Stomach (tissue), 9 donors: ENCODE measurements around the gene PBX3. TPM values are rescaled to one million over a fixed set of nuclear protein-coding genes. Genes with fewer than 3 reads are reported as not detected.

Source experiments
- DNase-seq, 2 donors: peaks; one replicate each; pipeline versions ENCODE4 v3.0.0 to v3.0.0-alpha.2; 2013 to 2019
- H3K27ac ChIP-seq, 5 donors: fragments of 200-600 bp in 4 of 5; sonication (generic) in 4 of 5; one replicate each; pipeline ENCODE4 v1.5.1; 2013 to 2019; ENCODE audit warnings: mild to moderate bottlenecking in 1 of 5, moderate library complexity in 1 of 5
- H3K27me3 ChIP-seq, 3 donors: fragments of 200-600 bp; sonication (generic); one replicate each; pipeline ENCODE4 v1.5.1; 2017 to 2019; ENCODE audit warnings: mixed run types in 1 of 3
- H3K36me3 ChIP-seq, 4 donors: fragments of 200-600 bp; sonication (generic); 1 replicate in 3 of 4; 2 replicates in 1 of 4; pipeline ENCODE4 v1.5.1; 2016 to 2019
- H3K4me1 ChIP-seq, 4 donors: fragments of 200-600 bp; sonication (generic); one replicate each; pipeline ENCODE4 v1.5.1; 2016 to 2019
- H3K4me3 ChIP-seq, 4 donors: fragments of 200-600 bp; sonication (generic) in 3 of 4; one replicate each; pipeline ENCODE4 v1.5.1; 2016 to 2019; ENCODE audit warnings: mild to moderate bottlenecking in 1 of 4
- H3K9me3 ChIP-seq, 4 donors: fragments of 200-600 bp; sonication (generic); one replicate each; pipeline ENCODE4 v1.5.1; 2016 to 2019
- CTCF ChIP-seq, 7 experiments: fragments of 450-650 bp in 4 of 7; fragments of 200-600 bp in 3 of 7; sonication (generic) in 3 of 7; IDR thresholded peaks; one replicate each; pipeline ENCODE4 v1.5.1; 2016 to 2019; ENCODE audit warnings: antibody characterized with exemption in 7 of 7, control low read depth in 2 of 7, mild to moderate bottlenecking in 1 of 7
- EP300 ChIP-seq: sonication (generic); formaldehyde crosslinking; IDR thresholded peaks from one replicate; pipeline ENCODE4 v1.6.1; 2017; ENCODE audit warnings: antibody characterized with exemption
- POLR2A ChIP-seq, 4 donors: fragments of 450-650 bp; IDR thresholded peaks; one replicate each; pipeline ENCODE4 v1.6.1; 2016; ENCODE audit warnings: antibody characterized with exemption in 4 of 4, control low read depth in 2 of 4, mild to moderate bottlenecking in 1 of 4, moderate library complexity in 1 of 4
- POLR2AphosphoS5 ChIP-seq, 3 donors: sonication (generic); formaldehyde crosslinking; IDR thresholded peaks; one replicate each; pipeline ENCODE4 v1.6.1; 2016; ENCODE audit warnings: antibody characterized with exemption in 3 of 3
- WGBS, 5 donors: extraction: QIAGEN DNeasy Blood & Tissue Kit in 3 of 5; methylation state at CpG; one replicate each; pipeline versions ENCODE4 v1.1.5 to v1.1.7; 2013 to 2018; 5-methylcytosine and 5-hydroxymethylcytosine counted together
- intact Hi-C: fragments of 100-400 bp; cut with DNase I; formaldehyde crosslinking; loops from one replicate; pipeline ENCODE4 v1.15.1; 2023; ENCODE audit warnings: low total_unique reads
- polyA plus RNA-seq, 3 donors: library from polyadenylated mRNA; stranded (reverse); fragments of 200-250 nt; gene quantifications; one replicate each; pipeline ENCODE4 v1.2.3, GENCODE V29; 2013
- total RNA-seq, 5 donors: library from RNA; depleted of rRNA; stranded (reverse); fragments of >200 nt; gene quantifications; one replicate each; pipeline versions ENCODE4 v1.1.0 to v1.2.3, GENCODE V29; 2014 to 2016
- donor health status: healthy with polysubstance abuse.
- donor health status: Bipolar disorder and iron deficiency.
- donor health status: healthy.

The PBX3 gene
- total and polyA plus RNA-seq, 8 donors = 9.3 to 59.1 (median 16.2) TPM

DNA sequence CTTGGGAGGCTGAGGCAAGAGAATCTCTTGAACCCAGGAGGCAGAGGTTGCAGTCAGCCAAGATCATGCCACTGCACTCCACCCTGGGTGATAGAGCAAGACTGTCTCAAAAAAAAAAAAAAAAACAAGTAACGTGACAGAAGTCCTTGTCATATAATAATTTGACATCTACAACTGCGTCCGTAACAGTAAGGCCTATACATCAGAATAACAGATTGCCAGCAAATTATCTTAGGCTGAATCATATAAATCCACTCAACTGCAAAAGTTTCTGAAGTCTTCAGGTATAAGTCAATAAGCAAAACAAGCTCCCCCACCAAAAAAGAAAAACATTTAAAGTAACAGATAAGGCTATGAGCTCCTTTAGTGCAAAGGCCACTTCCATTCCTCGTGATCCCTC lies 43.5 kb upstream of the PBX3 start:
- no peak for DNase-seq
- WGBS, 5 donors = 81 to 90% (median 88%) methylated on average over 4 of the region's 4 CpGs
- H3K4me1 ChIP-seq = peaks cover 15 to 54% (median 31%) of the 10 kb centered on the region in 4 donors

DNA sequence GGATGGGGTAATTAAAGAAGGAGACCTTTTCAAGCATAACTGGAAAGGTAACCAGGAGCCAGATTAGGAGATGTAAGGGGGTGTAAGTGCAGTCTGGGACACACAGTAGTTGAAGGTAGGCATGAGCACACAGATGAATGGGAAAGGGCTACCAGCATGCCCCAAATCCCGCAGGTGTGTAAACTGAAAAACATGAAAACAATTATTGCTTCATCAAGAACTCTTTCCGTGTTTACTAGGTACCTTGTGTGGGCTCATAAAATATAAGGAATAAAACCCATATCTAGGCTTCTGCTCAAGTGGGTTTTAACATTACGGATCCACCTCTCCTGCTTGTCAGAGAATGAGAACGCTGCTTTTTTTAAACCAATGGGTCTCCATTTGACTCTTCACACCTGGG lies 41.3 kb upstream of the PBX3 start:
- peaks cover 15 to 50% (median 31%) of the 10 kb centered on the region in 4 donors for H3K4me1 ChIP-seq
- 74 to 79% (median 76%) methylated on average over 4 of the region's 4 CpGs for WGBS, 5 donors
- DNase-seq = no peak
- peak overlapping the region; percentile 86 to 96 (median 92) for H3K4me3 ChIP-seq
- H3K27me3 ChIP-seq = no peaks in the 10 kb centered on the region
- H3K9me3 ChIP-seq = no peaks in the 10 kb centered on the region
- H3K36me3 ChIP-seq = no peaks in the 10 kb centered on the region
- H3K27ac ChIP-seq = no peak overlapping the region
- intact Hi-C loops = no loop called here
- TF ChIP-seq CTCF (IDR thresholded peaks at IDR 0.05) = no peak
- no peak for TF ChIP-seq POLR2AphosphoS5 (IDR thresholded peaks at IDR 0.05)
- TF ChIP-seq POLR2A (IDR thresholded peaks at IDR 0.05) = no peak
- TF ChIP-seq EP300 = no peak

More for the DNA sequence above, 43.5 kb upstream of the PBX3 start:
- Histone ChIP-seq H3K9me3 (no peaks in the 10 kb centered on the region), H3K27ac (no peak overlapping the region), H3K36me3 (no peaks in the 10 kb centered on the region), H3K4me3 (no peak overlapping the region), H3K27me3 (no peaks in the 10 kb centered on the region)
- no peak for TF ChIP-seq CTCF (IDR thresholded peaks at IDR 0.05)
- TF ChIP-seq POLR2AphosphoS5 (IDR thresholded peaks at IDR 0.05) = no peak
- no peak for TF ChIP-seq EP300
- TF ChIP-seq POLR2A (IDR thresholded peaks at IDR 0.05) = no peak
- intact Hi-C loops = no loop called here

GRCh38 chr9:125706651-125707471 lies 40.3 kb upstream of the PBX3 start, which contains the start of gene MAPKAP1:
Gene MAPKAP1, minus strand, starts transcription at chr9:125707208. Its CDS starts 34,634 bp downstream, at chr9:125672574.
- no peaks in the 10 kb centered on the region for H3K9me3 ChIP-seq
- peak; percentile 78 to 94 (median 84) for TF ChIP-seq POLR2AphosphoS5 (IDR thresholded peaks at IDR 0.05)
- peak in 1 of 4 donors; percentile 20 for TF ChIP-seq POLR2A (IDR thresholded peaks at IDR 0.05)
- TF ChIP-seq EP300 = no peak
- peaks cover 15 to 41% (median 31%) of the 10 kb centered on the region in 4 donors for H3K4me1 ChIP-seq
- 0 to 1% (median 0%) methylated on average over 21 to 63 of the region's 63 CpGs for WGBS, 5 donors
- H3K36me3 ChIP-seq = no peaks in the 10 kb centered on the region
- H3K27me3 ChIP-seq = no peaks in the 10 kb centered on the region
- H3K4me3 ChIP-seq = peak within 1 kb of the TSS; percentile 86 to 96 (median 92)
- intact Hi-C loops = no loop called here
- peak within 1 kb of the TSS; percentile 72 to 93 (median 83) for H3K27ac ChIP-seq
- DNase-seq = peak; percentile 98

DNA sequence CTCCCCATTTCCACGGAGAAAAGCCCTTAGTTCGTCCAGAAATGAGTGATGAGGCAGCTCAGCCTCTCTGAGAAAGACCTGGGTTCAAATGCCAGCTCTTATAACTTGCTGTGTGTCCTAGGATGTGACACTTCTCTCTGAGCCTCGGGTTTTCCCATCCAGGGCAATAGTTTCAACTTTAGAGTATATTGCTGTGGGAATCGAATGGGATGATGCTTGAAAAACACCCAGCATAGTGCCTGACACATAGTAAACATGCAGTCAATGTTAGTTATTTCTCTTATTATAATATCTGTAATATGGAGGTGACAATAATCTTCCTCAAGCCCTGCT lies 39.7 kb upstream of the PBX3 start:
- no peaks in the 10 kb centered on the region for H3K36me3 ChIP-seq
- intact Hi-C loops = no loop called here
- H3K27ac ChIP-seq = peak overlapping the region; percentile 27 to 93 (median 83)
- no peaks in the 10 kb centered on the region for H3K9me3 ChIP-seq
- 21 to 39% (median 30%) methylated on average over 4 of the region's 4 CpGs for WGBS, 5 donors
- TF ChIP-seq POLR2AphosphoS5 (IDR thresholded peaks at IDR 0.05) (no peak), EP300 (no peak), POLR2A (IDR thresholded peaks at IDR 0.05) (no peak), CTCF (IDR thresholded peaks at IDR 0.05) (no peak)
- peak overlapping the region; percentile 86 to 96 (median 92) for H3K4me3 ChIP-seq
- DNase-seq = no peak
- peaks cover 15 to 39% (median 28%) of the 10 kb centered on the region in 4 donors for H3K4me1 ChIP-seq
- H3K27me3 ChIP-seq = no peaks in the 10 kb centered on the region
